Measurements from ENCODE around the gene NRDE2. TPM values are rescaled to one million over a fixed set of nuclear protein-coding genes. Genes with fewer than 3 reads are reported as not detected.

Gene NRDE2
- total and polyA plus RNA-seq, 4 donors: 12.9 to 15.9 (median 15.5) TPM

GRCh38 chr14:90302529-90303303 lies 29.0 kb downstream of the NRDE2 start:
- Histone ChIP-seq H3K27ac (ENCODE audit: low read depth, low read length) (no peak overlapping the region), H3K9me3 (ENCODE audit: control insufficient read depth, insufficient read depth, low read length) (no peaks in the 10 kb centered on the region), H3K36me3 (ENCODE audit: control insufficient read depth, insufficient read depth, low read length) (peaks cover 18% of the 10 kb centered on the region), H3K4me3 (ENCODE audit: low read depth, low read length) (no peak overlapping the region), H3K27me3 (ENCODE audit: control insufficient read depth, insufficient read depth, low read length) (no peaks in the 10 kb centered on the region), H3K4me1 (ENCODE audit: control insufficient read depth, insufficient read depth, low read length) (no peaks in the 10 kb centered on the region)
- 69% methylated on average over 7 of the region's 10 CpGs for WGBS (ENCODE audit: insufficient coverage)
- DNase-seq (ENCODE audit: low read depth in 4 of 6, low spot score in 6 of 6): no peak

- peaks cover 21% of the 10 kb centered on the region for H3K36me3 ChIP-seq (ENCODE audit: control insufficient read depth, insufficient read depth, low read length)
Observed at GRCh38 chr14:90301668-90302090, 30.1 kb downstream of the NRDE2 start.

GRCh38 chr14:90301122-90301521 lies 30.6 kb downstream of the NRDE2 start:
- H3K4me3 ChIP-seq (ENCODE audit: low read depth, low read length): no peak overlapping the region
- no peak overlapping the region for H3K27ac ChIP-seq (ENCODE audit: low read depth, low read length)
- no peaks in the 10 kb centered on the region for H3K4me1 ChIP-seq (ENCODE audit: control insufficient read depth, insufficient read depth, low read length)
- WGBS (ENCODE audit: insufficient coverage): 88% methylated on average over 3 of the region's 6 CpGs
- H3K36me3 ChIP-seq (ENCODE audit: control insufficient read depth, insufficient read depth, low read length): peaks cover 24% of the 10 kb centered on the region
- no peaks in the 10 kb centered on the region for H3K9me3 ChIP-seq (ENCODE audit: control insufficient read depth, insufficient read depth, low read length)
- no peaks in the 10 kb centered on the region for H3K27me3 ChIP-seq (ENCODE audit: control insufficient read depth, insufficient read depth, low read length)
- no peak for DNase-seq (ENCODE audit: low read depth in 4 of 6, low spot score in 6 of 6)

More at GRCh38 chr14:90301668-90302090, 30.1 kb downstream of the NRDE2 start:
- peak; percentile 38 to 92 (median 62) for DNase-seq (ENCODE audit: low read depth in 4 of 6, low spot score in 6 of 6)
- peak overlapping the region; percentile 49 for H3K27ac ChIP-seq (ENCODE audit: low read depth, low read length)
- no peaks in the 10 kb centered on the region for H3K27me3 ChIP-seq (ENCODE audit: control insufficient read depth, insufficient read depth, low read length)
- no peaks in the 10 kb centered on the region for H3K4me1 ChIP-seq (ENCODE audit: control insufficient read depth, insufficient read depth, low read length)
- no peak overlapping the region for H3K4me3 ChIP-seq (ENCODE audit: low read depth, low read length)
- WGBS (ENCODE audit: insufficient coverage): 20% methylated on average over 1 of the region's 5 CpGs
- no peaks in the 10 kb centered on the region for H3K9me3 ChIP-seq (ENCODE audit: control insufficient read depth, insufficient read depth, low read length)

- peaks cover 24% of the 10 kb centered on the region for H3K36me3 ChIP-seq (ENCODE audit: control insufficient read depth, insufficient read depth, low read length)
- no peak overlapping the region for H3K4me3 ChIP-seq (ENCODE audit: low read depth, low read length)
- H3K27ac ChIP-seq (ENCODE audit: low read depth, low read length): no peak overlapping the region
- H3K9me3 ChIP-seq (ENCODE audit: control insufficient read depth, insufficient read depth, low read length): no peaks in the 10 kb centered on the region
- no peaks in the 10 kb centered on the region for H3K27me3 ChIP-seq (ENCODE audit: control insufficient read depth, insufficient read depth, low read length)
- WGBS (ENCODE audit: insufficient coverage): no CpG with 5 or more reads among the region's 2 CpGs
- no peaks in the 10 kb centered on the region for H3K4me1 ChIP-seq (ENCODE audit: control insufficient read depth, insufficient read depth, low read length)
- no peak for DNase-seq (ENCODE audit: low read depth in 4 of 6, low spot score in 6 of 6)
Observed at GRCh38 chr14:90300611-90301047, 31.1 kb downstream of the NRDE2 start.

GRCh38 chr14:90299408-90299807 lies 32.3 kb downstream of the NRDE2 start:
- Histone ChIP-seq H3K9me3 (ENCODE audit: control insufficient read depth, insufficient read depth, low read length) (no peaks in the 10 kb centered on the region), H3K36me3 (ENCODE audit: control insufficient read depth, insufficient read depth, low read length) (peaks cover 24% of the 10 kb centered on the region), H3K4me1 (ENCODE audit: control insufficient read depth, insufficient read depth, low read length) (no peaks in the 10 kb centered on the region), H3K27ac (ENCODE audit: low read depth, low read length) (no peak overlapping the region), H3K4me3 (ENCODE audit: low read depth, low read length) (no peak overlapping the region), H3K27me3 (ENCODE audit: control insufficient read depth, insufficient read depth, low read length) (no peaks in the 10 kb centered on the region)
- WGBS (ENCODE audit: insufficient coverage): 51% methylated on average over 2 of the region's 7 CpGs
- DNase-seq (ENCODE audit: low read depth in 4 of 6, low spot score in 6 of 6): no peak

- no peaks in the 10 kb centered on the region for H3K9me3 ChIP-seq (ENCODE audit: control insufficient read depth, insufficient read depth, low read length)
- no peak for DNase-seq (ENCODE audit: low read depth in 4 of 6, low spot score in 6 of 6)
- peaks cover 14% of the 10 kb centered on the region for H3K36me3 ChIP-seq (ENCODE audit: control insufficient read depth, insufficient read depth, low read length)
- WGBS (ENCODE audit: insufficient coverage): 98% methylated on average over 5 of the region's 11 CpGs
- H3K4me1 ChIP-seq (ENCODE audit: control insufficient read depth, insufficient read depth, low read length): no peaks in the 10 kb centered on the region
- no peaks in the 10 kb centered on the region for H3K27me3 ChIP-seq (ENCODE audit: control insufficient read depth, insufficient read depth, low read length)
- no peak overlapping the region for H3K27ac ChIP-seq (ENCODE audit: low read depth, low read length)
- H3K4me3 ChIP-seq (ENCODE audit: low read depth, low read length): no peak overlapping the region
Observed at GRCh38 chr14:90297876-90298629, 33.7 kb downstream of the NRDE2 start.

- H3K27me3 ChIP-seq (ENCODE audit: control insufficient read depth, insufficient read depth, low read length): no peaks in the 10 kb centered on the region
- peaks cover 26% of the 10 kb centered on the region for H3K36me3 ChIP-seq (ENCODE audit: control insufficient read depth, insufficient read depth, low read length)
- no peaks in the 10 kb centered on the region for H3K4me1 ChIP-seq (ENCODE audit: control insufficient read depth, insufficient read depth, low read length)
- WGBS (ENCODE audit: insufficient coverage): 100% methylated on average over 3 of the region's 7 CpGs
- no peak for DNase-seq (ENCODE audit: low read depth in 4 of 6, low spot score in 6 of 6)
- no peak overlapping the region for H3K4me3 ChIP-seq (ENCODE audit: low read depth, low read length)
- H3K9me3 ChIP-seq (ENCODE audit: control insufficient read depth, insufficient read depth, low read length): no peaks in the 10 kb centered on the region
- no peak overlapping the region for H3K27ac ChIP-seq (ENCODE audit: low read depth, low read length)
Observed at GRCh38 chr14:90296641-90297040, 35.1 kb downstream of the NRDE2 start.

- Histone ChIP-seq H3K36me3 (ENCODE audit: control insufficient read depth, insufficient read depth, low read length) (peaks cover 29% of the 10 kb centered on the region), H3K27ac (ENCODE audit: low read depth, low read length) (no peak overlapping the region), H3K27me3 (ENCODE audit: control insufficient read depth, insufficient read depth, low read length) (no peaks in the 10 kb centered on the region), H3K9me3 (ENCODE audit: control insufficient read depth, insufficient read depth, low read length) (no peaks in the 10 kb centered on the region), H3K4me3 (ENCODE audit: low read depth, low read length) (no peak overlapping the region), H3K4me1 (ENCODE audit: control insufficient read depth, insufficient read depth, low read length) (no peaks in the 10 kb centered on the region)
- 100% methylated on average over 2 of the region's 5 CpGs for WGBS (ENCODE audit: insufficient coverage)
- no peak for DNase-seq (ENCODE audit: low read depth in 4 of 6, low spot score in 6 of 6)
Observed at GRCh38 chr14:90295870-90296516, 35.7 kb downstream of the NRDE2 start.

GRCh38 chr14:90294872-90295271 lies 36.9 kb downstream of the NRDE2 start:
- no peaks in the 10 kb centered on the region for H3K4me1 ChIP-seq (ENCODE audit: control insufficient read depth, insufficient read depth, low read length)
- no peaks in the 10 kb centered on the region for H3K27me3 ChIP-seq (ENCODE audit: control insufficient read depth, insufficient read depth, low read length)
- no peak for DNase-seq (ENCODE audit: low read depth in 4 of 6, low spot score in 6 of 6)
- no peaks in the 10 kb centered on the region for H3K9me3 ChIP-seq (ENCODE audit: control insufficient read depth, insufficient read depth, low read length)
- WGBS (ENCODE audit: insufficient coverage): no CpG with 5 or more reads among the region's 2 CpGs
- peaks cover 33% of the 10 kb centered on the region for H3K36me3 ChIP-seq (ENCODE audit: control insufficient read depth, insufficient read depth, low read length)
- no peak overlapping the region for H3K27ac ChIP-seq (ENCODE audit: low read depth, low read length)
- H3K4me3 ChIP-seq (ENCODE audit: low read depth, low read length): no peak overlapping the region

All from spinal cord (tissue), 10 donors.